Mesendoderm (in vitro differentiated cells): ENCODE results near the gene RREB1.

Experiments used
- DNase-seq: peaks from one replicate; pipeline ENCODE4 v3.0.0; 2013
- H2AK5ac ChIP-seq: 2 replicates; pipeline ENCODE4 v1.6.1; 2013; ENCODE audit warnings: low read length, inconsistent platforms
- H2BK120ac ChIP-seq: 2 replicates; pipeline ENCODE4 v1.6.1; 2013; ENCODE audit warnings: low read depth, mild to moderate bottlenecking, low read length, moderate library complexity, mixed read lengths
- H2BK15ac ChIP-seq: replicated peaks from 2 replicates; pipeline ENCODE4 v1.6.1; 2013; ENCODE audit warnings: low read depth, mild to moderate bottlenecking, moderate library complexity
- H2BK5ac ChIP-seq: 2 replicates; pipeline ENCODE4 v1.6.1; 2013; ENCODE audit warnings: low read length, inconsistent platforms
- H3K18ac ChIP-seq: 2 replicates; pipeline ENCODE4 v1.6.1; 2013; ENCODE audit warnings: mild to moderate bottlenecking, low read length, mixed read lengths
- H3K23ac ChIP-seq: one replicate; pipeline ENCODE4 v1.6.1; 2013; ENCODE audit warnings: low read length
- H3K27ac ChIP-seq: 2 replicates; pipeline ENCODE4 v1.5.1; 2013; ENCODE audit warnings: low read depth, mild to moderate bottlenecking, inconsistent platforms, low read length, moderate library complexity
- H3K27me3 ChIP-seq: 2 replicates; pipeline ENCODE4 v1.6.1; 2013; ENCODE audit warnings: low read length, control low read depth, mild to moderate bottlenecking, inconsistent platforms; ENCODE audit not compliant: insufficient read depth, poor library complexity
- H3K36me3 ChIP-seq: 2 replicates; pipeline ENCODE4 v1.6.1; 2013; ENCODE audit warnings: low read length, inconsistent platforms; ENCODE audit not compliant: control insufficient read depth, insufficient read depth
- H3K4ac ChIP-seq: one replicate; pipeline ENCODE4 v1.6.1; 2013; ENCODE audit warnings: low read depth, mild to moderate bottlenecking, low read length, moderate library complexity
- H3K4me1 ChIP-seq: 2 replicates; pipeline ENCODE4 v1.6.1; 2013; ENCODE audit warnings: low read depth, low read length, inconsistent platforms; ENCODE audit not compliant: control insufficient read depth
- H3K4me2 ChIP-seq: 2 replicates; pipeline ENCODE4 v1.6.1; 2013; ENCODE audit warnings: low read length
- H3K4me3 ChIP-seq: 2 replicates; pipeline ENCODE4 v1.5.1; 2013; ENCODE audit warnings: mild to moderate bottlenecking, low read length
- H3K56ac ChIP-seq: one replicate; pipeline ENCODE4 v1.6.1; 2013; ENCODE audit warnings: low read length
- H3K79me1 ChIP-seq: 2 replicates; pipeline ENCODE4 v1.6.1; 2013; ENCODE audit warnings: low read length, inconsistent platforms
- H3K79me2 ChIP-seq: 2 replicates; pipeline ENCODE4 v1.6.1; 2013; ENCODE audit warnings: mild to moderate bottlenecking, low read length; ENCODE audit not compliant: control insufficient read depth, insufficient read depth
- H3K9ac ChIP-seq: 2 replicates; pipeline ENCODE4 v1.6.1; 2013; ENCODE audit warnings: low read length, inconsistent platforms
- H4K5ac ChIP-seq: one replicate; pipeline ENCODE4 v1.6.1; 2013; ENCODE audit warnings: low read length
- H4K8ac ChIP-seq: one replicate; pipeline ENCODE4 v1.6.1; 2013; ENCODE audit warnings: low read depth, mild to moderate bottlenecking, control low read depth, low read length, moderate library complexity
- WGBS: extraction: QIAGEN DNeasy Blood & Tissue Kit; methylation state at CpG from one replicate; pipeline ENCODE4 v1.1.7; 2013; ENCODE audit warnings: low lambda C conversion rate, missing lambda C conversion rate; ENCODE audit not compliant: insufficient coverage; ENCODE audit errors: extremely low coverage; 5-methylcytosine and 5-hydroxymethylcytosine counted together

The RREB1 gene

GRCh38 chr6:7100753-7101081 is 7.0 kb upstream of the RREB1 start:
- Histone ChIP-seq H3K4me3 (no peak overlapping the region), H3K4me1 (peaks cover 9% of the 10 kb centered on the region), H3K9ac (no peak overlapping the region), H3K27ac (no peak overlapping the region), H2AK5ac (no peak overlapping the region), H2BK120ac (no peak overlapping the region), H3K27me3 (no peaks in the 10 kb centered on the region), H3K79me1 (no peaks in the 10 kb centered on the region), H4K8ac (no peak overlapping the region), H2BK15ac (no peak overlapping the region), H3K18ac (no peak overlapping the region), H3K4me2 (no peak overlapping the region), H2BK5ac (no peak overlapping the region), H3K36me3 (no peaks in the 10 kb centered on the region), H3K4ac (no peak overlapping the region), H3K79me2 (no peaks in the 10 kb centered on the region), H4K5ac (no peak overlapping the region), H3K56ac (no peak overlapping the region), H3K23ac (no peak overlapping the region)
- DNase-seq = no peak
- WGBS = no CpG with 5 or more reads among the region's 10 CpGs

DNA sequence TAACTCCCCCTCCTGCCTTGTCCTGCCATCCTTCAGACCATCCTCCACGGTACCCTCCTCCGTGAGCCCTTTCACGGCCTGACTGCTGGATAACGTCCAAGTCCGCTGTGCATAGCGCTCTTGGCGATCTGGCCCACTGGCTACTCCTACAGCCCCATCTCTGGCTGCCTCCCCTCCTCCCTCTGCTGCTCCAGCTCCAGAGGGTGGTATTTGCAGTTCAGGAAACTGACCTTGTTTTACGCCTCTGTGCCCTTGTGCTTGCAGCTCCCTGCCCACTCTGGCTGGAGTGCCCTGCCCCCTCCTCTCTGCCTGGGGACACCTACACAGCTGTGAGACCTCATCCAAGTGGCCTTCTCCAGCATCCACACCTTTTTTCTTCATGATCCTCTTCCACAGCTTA is 6.5 kb upstream of the RREB1 start:
- Histone ChIP-seq H4K8ac (no peak overlapping the region), H2BK15ac (no peak overlapping the region), H4K5ac (no peak overlapping the region), H3K56ac (peak overlapping the region; percentile 46), H3K4me2 (no peak overlapping the region), H3K36me3 (no peaks in the 10 kb centered on the region), H3K27ac (no peak overlapping the region), H3K4me3 (no peak overlapping the region), H3K4me1 (peaks cover 9% of the 10 kb centered on the region), H3K27me3 (no peaks in the 10 kb centered on the region), H2BK120ac (no peak overlapping the region), H2AK5ac (no peak overlapping the region), H3K4ac (no peak overlapping the region), H2BK5ac (no peak overlapping the region), H3K23ac (no peak overlapping the region), H3K79me1 (no peaks in the 10 kb centered on the region), H3K79me2 (no peaks in the 10 kb centered on the region), H3K9ac (no peak overlapping the region), H3K18ac (no peak overlapping the region)
- no CpG with 5 or more reads among the region's 8 CpGs for WGBS
- no peak for DNase-seq

DNA sequence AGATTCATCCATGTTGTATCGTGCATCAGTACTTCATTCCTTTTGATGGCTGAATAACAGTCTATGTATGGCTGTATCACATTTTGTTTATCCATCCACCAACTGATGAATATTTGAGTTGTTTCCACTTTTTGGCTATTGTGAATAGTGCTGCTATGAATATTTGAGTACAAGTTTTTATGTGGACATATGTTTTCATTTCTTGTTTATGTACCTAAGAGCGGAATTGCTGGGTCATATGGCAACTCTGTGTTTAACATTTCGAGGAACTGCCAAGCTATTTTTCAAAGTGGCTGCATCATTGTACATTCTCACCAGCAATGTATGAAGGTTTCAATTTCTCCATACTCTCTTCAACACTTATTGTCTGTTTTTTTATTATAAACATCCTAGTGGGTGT is 3.0 kb upstream of the RREB1 start:
- Histone ChIP-seq H3K27ac (no peak overlapping the region), H3K27me3 (no peaks in the 10 kb centered on the region)

DNA sequence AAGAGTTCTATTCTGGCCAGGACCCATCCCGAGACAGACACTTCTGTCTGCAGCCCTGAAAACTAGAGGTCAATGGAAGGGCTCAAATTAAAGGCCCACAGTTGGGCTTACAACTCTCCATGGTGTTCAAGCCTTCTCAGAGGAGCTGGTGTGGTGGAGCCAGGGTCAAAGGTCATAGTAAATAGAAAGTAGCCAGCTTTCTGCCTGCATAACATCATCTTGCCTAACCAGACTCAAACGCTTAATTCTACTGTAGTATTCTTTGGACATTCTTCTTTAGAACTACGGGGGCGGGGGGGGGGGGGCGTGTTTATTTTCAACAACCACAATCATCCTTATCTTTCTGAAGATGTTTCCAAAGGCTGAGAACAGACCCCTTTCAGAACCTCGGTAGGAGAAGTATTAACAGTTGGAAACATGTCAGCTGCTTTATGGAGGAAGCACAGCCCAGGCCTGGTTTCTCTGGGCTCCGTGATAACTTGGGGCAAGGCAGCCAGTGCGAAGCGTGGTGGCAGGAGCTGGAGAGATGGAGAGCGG is 1.5 kb upstream of the RREB1 start:
- no peak overlapping the region for H3K4me3 ChIP-seq
- H4K8ac ChIP-seq = no peak overlapping the region
- peaks cover 8% of the 10 kb centered on the region for H3K79me1 ChIP-seq
- DNase-seq = no peak
- H3K4me2 ChIP-seq = no peak overlapping the region
- H2BK5ac ChIP-seq = no peak overlapping the region
- no peaks in the 10 kb centered on the region for H3K27me3 ChIP-seq
- no peak overlapping the region for H3K9ac ChIP-seq
- H3K79me2 ChIP-seq = peaks cover 18% of the 10 kb centered on the region
- no peak overlapping the region for H3K23ac ChIP-seq
- no peak overlapping the region for H2BK120ac ChIP-seq
- no CpG with 5 or more reads among the region's 10 CpGs for WGBS
- H3K27ac ChIP-seq = no peak overlapping the region
- H4K5ac ChIP-seq = no peak overlapping the region
- H3K36me3 ChIP-seq = no peaks in the 10 kb centered on the region
- H3K18ac ChIP-seq = peak overlapping the region; percentile 51
- no peak overlapping the region for H3K56ac ChIP-seq
- no peak overlapping the region for H2BK15ac ChIP-seq
- H3K4me1 ChIP-seq = peaks cover 5% of the 10 kb centered on the region
- no peak overlapping the region for H3K4ac ChIP-seq
- H2AK5ac ChIP-seq = no peak overlapping the region

More for the DNA sequence above, 3.0 kb upstream of the RREB1 start:
- Histone ChIP-seq H3K56ac (no peak overlapping the region), H3K4me2 (no peak overlapping the region), H3K4me1 (peaks cover 10% of the 10 kb centered on the region), H3K36me3 (no peaks in the 10 kb centered on the region), H4K8ac (no peak overlapping the region), H2BK5ac (no peak overlapping the region), H3K4me3 (no peak overlapping the region), H2BK15ac (no peak overlapping the region), H3K18ac (no peak overlapping the region), H3K23ac (no peak overlapping the region), H3K4ac (no peak overlapping the region), H4K5ac (no peak overlapping the region), H3K9ac (no peak overlapping the region), H2BK120ac (no peak overlapping the region), H3K79me1 (no peaks in the 10 kb centered on the region), H2AK5ac (no peak overlapping the region), H3K79me2 (peaks cover 5% of the 10 kb centered on the region)
- no peak for DNase-seq
- no CpG with 5 or more reads among the region's 3 CpGs for WGBS

GRCh38 chr6:7106752-7107577 is 796 bp upstream of the RREB1 start:
- Histone ChIP-seq H2BK15ac (peak overlapping the region; percentile 4), H3K79me2 (peaks cover 18% of the 10 kb centered on the region), H2BK5ac (no peak overlapping the region), H3K4ac (no peak overlapping the region), H3K4me1 (peaks cover 5% of the 10 kb centered on the region), H3K4me3 (peak overlapping the region; percentile 17), H3K9ac (peak overlapping the region; percentile 47), H3K27ac (no peak overlapping the region), H3K27me3 (no peaks in the 10 kb centered on the region), H3K23ac (no peak overlapping the region), H2AK5ac (no peak overlapping the region), H4K5ac (no peak overlapping the region), H3K56ac (peak overlapping the region; percentile 66), H3K79me1 (peaks cover 8% of the 10 kb centered on the region), H3K4me2 (peak overlapping the region; percentile 41), H2BK120ac (peak overlapping the region; percentile 23), H3K18ac (peak overlapping the region; percentile 92), H3K36me3 (no peaks in the 10 kb centered on the region), H4K8ac (no peak overlapping the region)
- peak; percentile 70 for DNase-seq
- WGBS = no CpG with 5 or more reads among the region's 66 CpGs
